Testis (tissue), 3 donors: Measurements from ENCODE around the gene MAGOH. TPM values are rescaled to one million over a fixed set of nuclear protein-coding genes. Genes with fewer than 3 reads are reported as not detected.
"Not testable (repeated sequence)": the region's sequence is repeated elsewhere in the genome, so short reads cannot be mapped to it uniquely, and the experiment has no call there.

ENCODE experiments used
- DNase-seq: peaks from one replicate; pipeline ENCODE4 v3.0.0-alpha.2; 2019
- H3K27ac ChIP-seq, 2 donors: fragments of 200-600 bp; sonication (generic); one replicate each; pipeline ENCODE4 v1.5.1; 2019
- H3K27me3 ChIP-seq: fragments of 200-600 bp; sonication (generic); one replicate; pipeline ENCODE4 v1.5.1; 2019
- H3K36me3 ChIP-seq: fragments of 200-600 bp; sonication (generic); one replicate; pipeline ENCODE4 v1.5.1; 2017; ENCODE audit warnings: low read depth; ENCODE audit errors: missing control alignments
- H3K4me1 ChIP-seq: fragments of 200-600 bp; sonication (generic); one replicate; pipeline ENCODE4 v1.5.1; 2019
- H3K4me3 ChIP-seq, 2 donors: fragments of 200-600 bp; sonication (generic); one replicate each; pipeline ENCODE4 v1.5.1; 2017 to 2019
- H3K9me3 ChIP-seq: fragments of 200-600 bp; sonication (generic); one replicate; pipeline ENCODE4 v1.5.1; 2017
- CTCF ChIP-seq, 3 experiments: fragments of 450-650 bp in 2 of 3; fragments of 200-600 bp in 1 of 3; sonication (generic) in 1 of 3; IDR thresholded peaks; one replicate each; pipeline ENCODE4 v1.5.1; 2016 to 2019; ENCODE audit warnings: antibody characterized with exemption in 3 of 3, mild to moderate bottlenecking in 2 of 3, moderate library complexity in 1 of 3
- POLR2A ChIP-seq: fragments of 450-650 bp; IDR thresholded peaks from one replicate; pipeline ENCODE4 v1.6.1; 2017; ENCODE audit warnings: antibody characterized with exemption, mild to moderate bottlenecking, moderate library complexity
- WGBS, 2 donors: methylation state at CpG; one replicate each; pipeline ENCODE4 v1.1.5; 2018; 5-methylcytosine and 5-hydroxymethylcytosine counted together
- intact Hi-C: fragments of 100-400 bp; cut with DNase I; formaldehyde crosslinking; loops from one replicate; pipeline ENCODE4 v1.15.1; 2023; ENCODE audit warnings: low total_unique reads
- polyA plus RNA-seq: library from polyadenylated mRNA; stranded (reverse); fragments of 350-450 nt; fragmentation: Illumina TruSeq; extraction: RNeasy Lipid Tissue Mini Kit (QIAGEN cat#74804); gene quantifications from one replicate; pipeline ENCODE4 v1.2.3, GENCODE V29; 2014; ENCODE audit warnings: low read depth, low replicate concordance; ENCODE audit not compliant: insufficient read depth
- total RNA-seq, 2 donors: library from RNA; depleted of rRNA; stranded (reverse); fragments of >200 nt; gene quantifications; one replicate each; pipeline ENCODE4 v1.2.3, GENCODE V29; 2016

Gene MAGOH
- total and polyA plus RNA-seq, 3 donors from 2014 or later: 32.0 to 50.0 (median 39.1) TPM

- H3K27me3 ChIP-seq: no peaks in the 10 kb centered on the region
- peaks cover 9% of the 10 kb centered on the region for H3K4me1 ChIP-seq
- H3K4me3 ChIP-seq: no peak overlapping the region
- no peak for DNase-seq
- no peak for TF ChIP-seq CTCF (IDR thresholded peaks at IDR 0.05)
- TF ChIP-seq POLR2A: no peak
- no peaks in the 10 kb centered on the region for H3K36me3 ChIP-seq
- whole genome bisulfite sequencing, 2 donors: 76 to 86% methylated on average over 10 of the region's 10 CpGs
- H3K27ac ChIP-seq: no peak overlapping the region
- intact Hi-C loops: no loop called here
- no peaks in the 10 kb centered on the region for H3K9me3 ChIP-seq
Observed at GRCh38 chr1:53190210-53190611, 48.1 kb downstream of the MAGOH start.

- intact Hi-C loops: loop anchor here (10.0 kb wide), 1 partner anchor 264 kb away; the partner anchor contains the start of genes ECHDC2 and SCP2
- no peak overlapping the region for H3K4me3 ChIP-seq
- TF ChIP-seq POLR2A: no peak
- no peak for TF ChIP-seq CTCF (IDR thresholded peaks at IDR 0.05)
- H3K27me3 ChIP-seq: no peaks in the 10 kb centered on the region
- no peak for DNase-seq
- H3K9me3 ChIP-seq: no peaks in the 10 kb centered on the region
- H3K36me3 ChIP-seq: no peaks in the 10 kb centered on the region
- no peak overlapping the region for H3K27ac ChIP-seq
- 56 to 68% methylated on average over 5 of the region's 5 CpGs for WGBS, 2 donors
- no peaks in the 10 kb centered on the region for H3K4me1 ChIP-seq
Observed at GRCh38 chr1:53189061-53189460, 49.3 kb downstream of the MAGOH start.

GRCh38 chr1:53188099-53188498 lies 50.2 kb downstream of the MAGOH start:
- H3K4me3 ChIP-seq: no peak overlapping the region
- WGBS, 2 donors: 83 to 97% methylated on average over 4 of the region's 4 CpGs
- H3K36me3 ChIP-seq: no peaks in the 10 kb centered on the region
- no peaks in the 10 kb centered on the region for H3K27me3 ChIP-seq
- H3K4me1 ChIP-seq: peaks cover 8% of the 10 kb centered on the region
- no peak for DNase-seq
- H3K27ac ChIP-seq: no peak overlapping the region
- intact Hi-C loops: loop anchor here (10.0 kb wide), 1 partner anchor 263 kb away; the partner anchor contains the start of genes ECHDC2 and SCP2
- no peaks in the 10 kb centered on the region for H3K9me3 ChIP-seq
- no peak for TF ChIP-seq CTCF (IDR thresholded peaks at IDR 0.05)

- DNase-seq: no peak
- no peaks in the 10 kb centered on the region for H3K36me3 ChIP-seq
- intact Hi-C loops: loop anchor here (10.0 kb wide), 1 partner anchor 263 kb away; the partner anchor contains the start of genes ECHDC2 and SCP2
- no peak overlapping the region for H3K4me3 ChIP-seq
- peaks cover 15% of the 10 kb centered on the region for H3K4me1 ChIP-seq
- TF ChIP-seq POLR2A (no peak), CTCF (IDR thresholded peaks at IDR 0.05) (no peak)
- no peak overlapping the region for H3K27ac ChIP-seq
- H3K27me3 ChIP-seq: no peaks in the 10 kb centered on the region
- H3K9me3 ChIP-seq: no peaks in the 10 kb centered on the region
- WGBS, 2 donors: 88 to 96% methylated on average over 1 of the region's 1 CpG
Observed at GRCh38 chr1:53187401-53187800, 50.9 kb downstream of the MAGOH start.

- no peak overlapping the region for H3K4me3 ChIP-seq
- H3K27ac ChIP-seq: no peak overlapping the region
- no peak for TF ChIP-seq POLR2A
- no peak for TF ChIP-seq CTCF (IDR thresholded peaks at IDR 0.05)
- H3K36me3 ChIP-seq: no peaks in the 10 kb centered on the region
- WGBS, 2 donors: 82 to 83% methylated on average over 3 of the region's 3 CpGs
- intact Hi-C loops: loop anchor here (10.0 kb wide), 1 partner anchor 262 kb away; the partner anchor contains the start of genes ECHDC2 and SCP2
- peaks cover 23% of the 10 kb centered on the region for H3K4me1 ChIP-seq
- no peak for DNase-seq
- H3K9me3 ChIP-seq: no peaks in the 10 kb centered on the region
- H3K27me3 ChIP-seq: no peaks in the 10 kb centered on the region
Observed at GRCh38 chr1:53186533-53186932, 51.8 kb downstream of the MAGOH start.

- not testable (repeated sequence) for DNase-seq, H3K27ac ChIP-seq, H3K9me3 ChIP-seq, H3K27me3 ChIP-seq, H3K36me3 ChIP-seq, H3K4me3 ChIP-seq
- intact Hi-C loops: loop anchor here (10.0 kb wide), 1 partner anchor 261 kb away; the partner anchor contains the start of genes ECHDC2 and SCP2
- WGBS, 2 donors: 62 to 74% methylated on average over 2 of the region's 2 CpGs
- peaks cover 23% of the 10 kb centered on the region for H3K4me1 ChIP-seq
Observed at GRCh38 chr1:53185955-53186297, 52.4 kb downstream of the MAGOH start.
